HG03460 (cell line): ENCODE data around the gene IRS4.

Experiments used
- ATAC-seq: cut with Tn5 transposase; IDR thresholded peaks from one replicate; pipeline ENCODE4 v1.9.1; 2021; ENCODE audit not compliant: unreplicated experiment

Gene IRS4

GRCh38 chrX:108736509-108737479, at the start of gene IRS4:
TSS of gene IRS4 (minus strand) at chrX:108736563.
- ATAC-seq: no peak

- no peak for ATAC-seq
These were observed 36.2 kb upstream of the IRS4 start for GRCh38 chrX:108772549-108772948.

GRCh38 chrX:108763559-108763958, 27.2 kb upstream of the IRS4 start:
- ATAC-seq: no peak

- no peak for ATAC-seq
These were observed 4.0 kb upstream of the IRS4 start for GRCh38 chrX:108740299-108740774.

- ATAC-seq: no peak
These were observed 1.4 kb upstream of the IRS4 start for GRCh38 chrX:108737754-108738153.

- ATAC-seq: no peak
These were observed 469 bp downstream of the IRS4 start for GRCh38 chrX:108735679-108736508.

GRCh38 chrX:108735091-108735678, 1.2 kb downstream of the IRS4 start:
- ATAC-seq: no peak

GRCh38 chrX:108734426-108734825, 1.9 kb downstream of the IRS4 start:
- ATAC-seq: no peak

- ATAC-seq: no peak
These were observed 3.6 kb downstream of the IRS4 start for GRCh38 chrX:108732630-108733321.

GRCh38 chrX:108731153-108731552, 5.2 kb downstream of the IRS4 start:
- ATAC-seq: no peak

- ATAC-seq: no peak
These were observed 9.6 kb downstream of the IRS4 start for GRCh38 chrX:108726748-108727147.

- no peak for ATAC-seq
These were observed 13.8 kb downstream of the IRS4 start for GRCh38 chrX:108722561-108722960.

- ATAC-seq: no peak
These were observed 23.5 kb downstream of the IRS4 start for GRCh38 chrX:108712886-108713285.

GRCh38 chrX:108704839-108705238, 31.5 kb downstream of the IRS4 start:
- ATAC-seq: no peak

GRCh38 chrX:108702530-108702929, 33.8 kb downstream of the IRS4 start:
- no peak for ATAC-seq

GRCh38 chrX:108701633-108702032, 34.7 kb downstream of the IRS4 start:
- no peak for ATAC-seq

GRCh38 chrX:108699368-108699767, 37.0 kb downstream of the IRS4 start:
- no peak for ATAC-seq

GRCh38 chrX:108696690-108697089, 39.7 kb downstream of the IRS4 start:
- no peak for ATAC-seq
